MCF 10A (cell line): ENCODE measurements around the gene SMCO2. TPM values are rescaled to one million over a fixed set of nuclear protein-coding genes. Genes with fewer than 3 reads are reported as not detected.

Experiments used
- BruUV-seq: library from RNA; stranded (reverse); fragments of 400-500 nt; replicated peaks from 2 replicates; lab custom pipeline; 2021; lab: Mats Ljungman, UMichigan
- CTCF ChIA-PET: fragments of 300-600 bp; sonication (Branson Sonifier 250); formaldehyde crosslinking; extraction: SDS; loops from one replicate; lab custom pipeline; 2021; ENCODE audit warnings: antibody characterized with exemption, inconsistent platforms; lab: Yijun Ruan, JAX
- POLR2A ChIA-PET: fragments of 300-600, 350-650 bp; sonication (Branson Sonifier 250); formaldehyde crosslinking; extraction: SDS; loops from one replicate; lab custom pipeline; 2020; ENCODE audit warnings: antibody characterized with exemption, inconsistent platforms; lab: Yijun Ruan, JAX
- DNase-seq: peaks from one replicate; pipeline ENCODE4 v3.0.0-alpha.2; 2018; ENCODE audit not compliant: unreplicated experiment
- H3K27ac Mint-ChIP-seq: one replicate; pipeline ENCODE4 v1.8.0; 2022; ENCODE audit warnings: mild to moderate bottlenecking, low read depth, mixed read lengths; ENCODE audit not compliant: unreplicated experiment
- H3K27me3 Mint-ChIP-seq: one replicate; pipeline ENCODE4 v1.8.0; 2022; ENCODE audit warnings: mixed read lengths; ENCODE audit not compliant: insufficient read depth, unreplicated experiment
- H3K36me3 Mint-ChIP-seq: one replicate; pipeline ENCODE4 v1.8.0; 2022; ENCODE audit warnings: mild to moderate bottlenecking, moderate library complexity, mixed read lengths; ENCODE audit not compliant: insufficient read depth, unreplicated experiment
- H3K4me1 Mint-ChIP-seq: one replicate; pipeline ENCODE4 v1.8.0; 2022; ENCODE audit warnings: mixed read lengths; ENCODE audit not compliant: insufficient read depth, unreplicated experiment
- H3K4me3 Mint-ChIP-seq: one replicate; pipeline ENCODE4 v1.8.0; 2022; ENCODE audit warnings: mild to moderate bottlenecking, moderate library complexity, mixed read lengths; ENCODE audit not compliant: unreplicated experiment
- H3K9me3 Mint-ChIP-seq: one replicate; pipeline ENCODE4 v1.8.0; 2022; ENCODE audit warnings: mixed read lengths; ENCODE audit not compliant: unreplicated experiment
- intact Hi-C: fragments of 100-400 bp; cut with micrococcal nuclease; formaldehyde crosslinking; loops from 2 replicates; pipeline ENCODE4 v1.14.1; 2022
- total RNA-seq: library from RNA; stranded (reverse); gene quantifications from 2 replicates; pipeline ENCODE4 v1.2.3, GENCODE V29; 2022
- TF ChIP-seq, protein P1 (sequence below): fragments of 200-600 bp; IDR thresholded peaks from one replicate; pipeline ENCODE4 v1.8.0; 2022; ENCODE audit warnings: antibody characterized with exemption, mild to moderate bottlenecking; ENCODE audit not compliant: unreplicated experiment

SMCO2 gene
- total RNA-seq, 1 experiment from 2014 or later: not detected

DNA sequence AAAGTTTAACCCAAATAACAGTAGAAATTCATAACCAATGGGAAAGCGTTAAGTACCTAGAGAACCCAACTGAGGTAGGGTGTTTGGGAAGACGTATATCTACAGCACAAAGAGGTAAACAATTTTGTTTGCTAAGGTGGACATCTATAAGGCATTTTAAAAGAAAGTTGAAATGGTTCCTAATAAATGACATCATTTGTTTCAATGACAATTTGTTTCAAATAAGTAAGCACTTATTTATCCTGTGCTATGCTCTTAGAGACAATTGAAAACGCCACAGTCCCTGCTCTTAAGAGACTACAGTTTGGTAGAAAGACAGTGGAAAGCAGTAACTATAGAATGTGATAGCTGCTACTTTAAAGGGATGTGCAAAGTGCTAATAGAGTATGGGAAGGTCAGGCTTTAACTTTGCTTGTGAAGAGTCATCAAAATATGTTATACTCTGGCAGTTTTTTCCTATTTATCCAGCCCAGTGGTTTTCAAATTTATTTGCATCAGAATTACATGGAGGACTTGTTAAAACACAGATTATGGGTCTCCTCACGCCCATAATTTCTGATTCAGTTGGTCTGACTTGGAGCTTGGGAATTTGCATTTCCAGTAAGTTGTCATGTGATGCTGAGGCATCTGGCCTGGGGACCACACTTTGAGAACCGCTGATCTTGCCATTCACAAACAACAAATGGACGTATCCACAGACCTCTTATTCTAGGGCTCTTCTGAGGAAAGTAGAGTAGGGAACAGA lies 19.6 kb upstream of the SMCO2 start:
- TF ChIP-seq, protein P1, sequence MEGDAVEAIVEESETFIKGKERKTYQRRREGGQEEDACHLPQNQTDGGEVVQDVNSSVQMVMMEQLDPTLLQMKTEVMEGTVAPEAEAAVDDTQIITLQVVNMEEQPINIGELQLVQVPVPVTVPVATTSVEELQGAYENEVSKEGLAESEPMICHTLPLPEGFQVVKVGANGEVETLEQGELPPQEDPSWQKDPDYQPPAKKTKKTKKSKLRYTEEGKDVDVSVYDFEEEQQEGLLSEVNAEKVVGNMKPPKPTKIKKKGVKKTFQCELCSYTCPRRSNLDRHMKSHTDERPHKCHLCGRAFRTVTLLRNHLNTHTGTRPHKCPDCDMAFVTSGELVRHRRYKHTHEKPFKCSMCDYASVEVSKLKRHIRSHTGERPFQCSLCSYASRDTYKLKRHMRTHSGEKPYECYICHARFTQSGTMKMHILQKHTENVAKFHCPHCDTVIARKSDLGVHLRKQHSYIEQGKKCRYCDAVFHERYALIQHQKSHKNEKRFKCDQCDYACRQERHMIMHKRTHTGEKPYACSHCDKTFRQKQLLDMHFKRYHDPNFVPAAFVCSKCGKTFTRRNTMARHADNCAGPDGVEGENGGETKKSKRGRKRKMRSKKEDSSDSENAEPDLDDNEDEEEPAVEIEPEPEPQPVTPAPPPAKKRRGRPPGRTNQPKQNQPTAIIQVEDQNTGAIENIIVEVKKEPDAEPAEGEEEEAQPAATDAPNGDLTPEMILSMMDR: no peak
- DNase-seq: no peak
- Mint-ChIP-seq H3K4me3 (no peak overlapping the region), H3K9me3 (no peaks in the 10 kb centered on the region), H3K27me3 (no peaks in the 10 kb centered on the region), H3K27ac (no peak overlapping the region), H3K36me3 (no peaks in the 10 kb centered on the region), H3K4me1 (no peaks in the 10 kb centered on the region)
- no TSS peak for BruUV-seq
- intact Hi-C loops: no loop called here
- ChIA-PET POLR2A (interaction anchor here (0.8 kb wide), 1 partner anchor 98 kb away, joined by 3 read pairs; no protein-coding TSS in a partner anchor), CTCF (interaction anchor here (0.8 to 2.0 kb wide), 6 partner anchors 10 to 233 kb away, joined by 3 to 6 read pairs (median 4); no protein-coding TSS in a partner anchor)

DNA sequence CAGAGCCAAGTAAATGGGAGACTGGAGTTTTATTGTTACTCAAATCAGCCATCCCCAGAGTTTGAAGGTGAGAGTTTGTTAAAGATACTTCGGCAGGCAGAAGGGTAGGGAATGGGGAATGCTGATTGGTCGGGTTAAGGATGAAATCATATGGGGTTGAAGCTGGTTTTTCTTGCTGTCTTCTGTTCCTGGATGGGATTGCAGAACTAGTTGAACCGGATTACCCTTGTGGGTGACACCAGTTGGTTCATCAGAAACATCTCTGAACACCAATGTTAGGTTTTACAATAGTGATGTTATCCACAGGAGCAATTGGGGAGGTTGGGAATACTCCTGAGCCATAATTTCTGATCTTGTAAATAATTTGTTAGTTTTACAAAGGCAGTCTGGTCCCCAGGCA lies 18.7 kb upstream of the SMCO2 start:
- H3K9me3 Mint-ChIP-seq: no peaks in the 10 kb centered on the region
- no peak for DNase-seq
- H3K4me1 Mint-ChIP-seq: no peaks in the 10 kb centered on the region
- H3K27ac Mint-ChIP-seq: no peak overlapping the region
- no peaks in the 10 kb centered on the region for H3K27me3 Mint-ChIP-seq
- BruUV-seq: no TSS peak
- no peaks in the 10 kb centered on the region for H3K36me3 Mint-ChIP-seq
- intact Hi-C loops: no loop called here
- TF ChIP-seq, protein P1: no peak
- ChIA-PET CTCF (interaction anchor here (1.2 kb wide), 1 partner anchor 261 kb away, joined by 5 read pairs; no protein-coding TSS in a partner anchor), POLR2A (interaction anchor here (1.6 kb wide), 1 partner anchor 96 kb away, joined by 10 read pairs; the partner anchor contains the start of gene PPFIBP1)
- no peak overlapping the region for H3K4me3 Mint-ChIP-seq

DNA sequence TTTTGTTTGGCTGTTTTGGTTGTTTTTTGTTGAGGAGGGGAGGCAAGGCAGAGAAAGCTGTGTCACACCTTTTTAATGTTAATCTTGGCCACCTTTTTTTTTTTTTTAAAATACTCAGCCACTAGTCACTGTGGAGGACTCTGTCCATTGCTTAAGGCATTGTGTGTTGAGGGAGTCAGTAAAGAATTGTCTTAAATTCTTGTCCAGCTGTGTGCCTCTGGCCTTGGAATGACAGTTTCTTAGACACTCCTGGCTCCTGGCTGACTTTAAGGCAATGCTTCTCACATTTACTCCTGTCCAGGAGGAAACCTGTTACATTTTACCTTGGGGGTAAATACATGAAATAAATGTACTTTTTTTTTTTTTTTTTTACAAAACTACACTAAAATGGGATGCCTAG lies 18.1 kb upstream of the SMCO2 start:
- Mint-ChIP-seq H3K4me1 (no peaks in the 10 kb centered on the region), H3K36me3 (no peaks in the 10 kb centered on the region), H3K4me3 (no peak overlapping the region), H3K27ac (no peak overlapping the region), H3K9me3 (no peaks in the 10 kb centered on the region), H3K27me3 (no peaks in the 10 kb centered on the region)
- ChIA-PET CTCF (interaction anchor here (0.7 to 1.2 kb wide), 2 partner anchors 171 to 260 kb away, joined by 3 to 5 read pairs; no protein-coding TSS in a partner anchor), POLR2A (interaction anchor here (1.6 kb wide), 1 partner anchor 95 kb away, joined by 10 read pairs; the partner anchor contains the start of gene PPFIBP1)
- no TSS peak for BruUV-seq
- TF ChIP-seq, protein P1: no peak
- intact Hi-C loops: no loop called here
- DNase-seq: no peak

DNA sequence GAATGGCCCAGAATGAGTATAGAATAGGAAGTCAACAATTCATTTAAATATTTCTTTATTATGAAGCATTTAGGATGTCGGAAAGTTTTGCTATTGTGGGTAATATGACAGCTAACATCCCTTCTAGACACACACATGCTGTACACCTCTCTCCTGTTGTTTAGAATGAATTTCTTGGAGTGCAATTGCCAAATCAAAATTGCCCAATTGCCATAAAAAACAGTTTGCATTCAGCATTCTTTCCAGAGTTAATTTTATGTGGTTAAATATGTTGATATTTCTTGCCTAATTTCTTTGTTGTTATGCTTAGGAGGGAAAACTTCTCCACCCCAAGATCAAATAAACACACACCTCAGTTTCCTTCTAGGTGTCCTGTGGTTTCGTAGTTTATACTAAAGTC lies 16.9 kb upstream of the SMCO2 start:
- intact Hi-C loops: no loop called here
- Mint-ChIP-seq H3K36me3 (no peaks in the 10 kb centered on the region), H3K4me3 (no peak overlapping the region), H3K4me1 (no peaks in the 10 kb centered on the region), H3K27me3 (no peaks in the 10 kb centered on the region), H3K9me3 (no peaks in the 10 kb centered on the region), H3K27ac (no peak overlapping the region)
- no TSS peak for BruUV-seq
- POLR2A ChIA-PET: interaction anchor here (0.7 kb wide), 1 partner anchor 184 kb away, joined by 3 read pairs; no protein-coding TSS in a partner anchor
- CTCF ChIA-PET: interaction anchor here (0.7 kb wide), 1 partner anchor 230 kb away, joined by 3 read pairs; no protein-coding TSS in a partner anchor
- TF ChIP-seq, protein P1: no peak
- peak; percentile 10 for DNase-seq
